Measurements from ENCODE around the gene SERAC1. TPM values are rescaled to one million over a fixed set of nuclear protein-coding genes. Genes with fewer than 3 reads are reported as not detected.
A peak's percentile ranks its signal among the peaks of the same experiment; 100 is the strongest.
"Not testable (repeated sequence)": the region's sequence is repeated elsewhere in the genome, so short reads cannot be mapped to it uniquely, and the experiment has no call there.

SERAC1 gene
- total and polyA plus RNA-seq, 8 donors = 6.3 to 14.3 (median 8.1) TPM

- WGBS, 2 donors = 90 to 95% methylated on average over 4 of the region's 4 CpGs
- DNase-seq = no peak
- H3K9me3 ChIP-seq = no peaks in the 10 kb centered on the region
- FAIRE-seq = no peak
- H3K36me3 ChIP-seq = peaks cover 0 to 26% (median 4%) of the 10 kb centered on the region in 3 donors
- no peaks in the 10 kb centered on the region for H3K27me3 ChIP-seq
- intact Hi-C loops (cut with DNase I) = no loop called here
- TF ChIP-seq CTCF (IDR thresholded peaks at IDR 0.05) = no peak
- H3K27ac ChIP-seq = no peak overlapping the region
- H3K4me1 ChIP-seq = no peaks in the 10 kb centered on the region
- ATAC-seq = no peak
- no peak overlapping the region for H3K4me3 ChIP-seq
Measured at GRCh38 chr6:158152659-158153058, 15.4 kb downstream of the SERAC1 start.

- H3K4me3 ChIP-seq; FAIRE-seq; intact Hi-C loops (cut with DNase I); H3K27me3 ChIP-seq; DNase-seq; H3K27ac ChIP-seq; H3K4me1 ChIP-seq; ATAC-seq; H3K9me3 ChIP-seq: not testable (repeated sequence)
- peaks cover 0 to 26% (median 4%) of the 10 kb centered on the region in 3 donors for H3K36me3 ChIP-seq
- WGBS, 2 donors = 95 to 97% methylated on average over 5 to 7 of the region's 7 CpGs
Measured at GRCh38 chr6:158152025-158152424, 16.0 kb downstream of the SERAC1 start.

- ATAC-seq = no peak
- no peaks in the 10 kb centered on the region for H3K9me3 ChIP-seq
- no peak for FAIRE-seq
- H3K27me3 ChIP-seq = no peaks in the 10 kb centered on the region
- H3K4me1 ChIP-seq = no peaks in the 10 kb centered on the region
- intact Hi-C loops (cut with DNase I) = no loop called here
- H3K4me3 ChIP-seq = no peak overlapping the region
- no peak overlapping the region for H3K27ac ChIP-seq
- TF ChIP-seq CTCF (IDR thresholded peaks at IDR 0.05) = no peak
- no peak for DNase-seq
- H3K36me3 ChIP-seq = peaks cover 0 to 21% (median 4%) of the 10 kb centered on the region in 3 donors
- 72 to 75% methylated on average over 5 of the region's 5 CpGs for WGBS, 2 donors
Measured at GRCh38 chr6:158150701-158151100, 17.4 kb downstream of the SERAC1 start.

GRCh38 chr6:158149641-158150040 is 18.4 kb downstream of the SERAC1 start:
- FAIRE-seq = no peak

GRCh38 chr6:158143700-158144099 is 24.4 kb downstream of the SERAC1 start:
- no peak for DNase-seq
- ATAC-seq = peak in 3 of 4 donors; percentile 32 to 71 (median 56)
- H3K27me3 ChIP-seq = no peaks in the 10 kb centered on the region
- H3K9me3 ChIP-seq = no peaks in the 10 kb centered on the region
- no peaks in the 10 kb centered on the region for H3K4me1 ChIP-seq
- TF ChIP-seq CTCF (IDR thresholded peaks at IDR 0.05) = peak in 1 of 4 donors; percentile 7
- H3K36me3 ChIP-seq = no peaks in the 10 kb centered on the region
- intact Hi-C loops (cut with DNase I) = no loop called here
- no peak overlapping the region for H3K4me3 ChIP-seq
- WGBS, 2 donors = 21 to 24% methylated on average over 1 of the region's 1 CpG
- FAIRE-seq = no peak
- H3K27ac ChIP-seq = no peak overlapping the region

More at GRCh38 chr6:158149641-158150040, 18.4 kb downstream of the SERAC1 start:
- H3K27me3 ChIP-seq = no peaks in the 10 kb centered on the region
- 64 to 71% methylated on average over 3 of the region's 3 CpGs for WGBS, 2 donors
- H3K9me3 ChIP-seq = no peaks in the 10 kb centered on the region
- H3K27ac ChIP-seq = no peak overlapping the region
- ATAC-seq = no peak
- intact Hi-C loops (cut with DNase I) = no loop called here
- no peak overlapping the region for H3K4me3 ChIP-seq
- H3K4me1 ChIP-seq = no peaks in the 10 kb centered on the region
- DNase-seq = no peak
- peaks cover 0 to 11% (median 0%) of the 10 kb centered on the region in 3 donors for H3K36me3 ChIP-seq
- no peak for TF ChIP-seq CTCF (IDR thresholded peaks at IDR 0.05)
